Immature natural killer cell (primary cell): ENCODE data around the gene HAGH. TPM values are rescaled to one million over a fixed set of nuclear protein-coding genes. Genes with fewer than 3 reads are reported as not detected.

Experiments used
- DNase-seq, 3 donors: peaks; one replicate each; pipeline ENCODE4 v3.0.0; 2022; ENCODE audit warnings: mixed read lengths in 1 of 3
- H3K27ac Mint-ChIP-seq, 6 donors: one replicate each; pipeline ENCODE4 v1.8.0; 2020; ENCODE audit warnings: mixed read lengths in 6 of 6, mild to moderate bottlenecking in 5 of 6, inconsistent platforms in 4 of 6, moderate library complexity in 3 of 6
- H3K27me3 Mint-ChIP-seq, 3 donors: one replicate each; pipeline ENCODE4 v1.8.0; 2020 to 2021; ENCODE audit warnings: low read depth in 3 of 3, mild to moderate bottlenecking in 3 of 3, mixed read lengths in 3 of 3, moderate library complexity in 3 of 3, inconsistent platforms in 1 of 3
- H3K36me3 Mint-ChIP-seq, 3 donors: one replicate each; pipeline ENCODE4 v1.8.0; 2020; ENCODE audit warnings: mixed read lengths in 3 of 3, inconsistent platforms in 2 of 3, mild to moderate bottlenecking in 2 of 3
- H3K4me1 Mint-ChIP-seq, 2 donors: one replicate each; pipeline ENCODE4 v1.8.0; 2020; ENCODE audit warnings: inconsistent platforms in 2 of 2, mild to moderate bottlenecking in 2 of 2, mixed read lengths in 2 of 2, moderate library complexity in 1 of 2
- H3K4me3 Mint-ChIP-seq, 5 donors: one replicate each; pipeline ENCODE4 v1.8.0; 2020; ENCODE audit warnings: mild to moderate bottlenecking in 5 of 5, mixed read lengths in 5 of 5, inconsistent platforms in 3 of 5, moderate library complexity in 3 of 5
- H3K9me3 Mint-ChIP-seq, 6 donors: one replicate each; pipeline ENCODE4 v1.8.0; 2020; ENCODE audit warnings: mild to moderate bottlenecking in 6 of 6, mixed read lengths in 6 of 6, inconsistent platforms in 4 of 6, moderate library complexity in 3 of 6
- polyA plus RNA-seq, 3 donors: library from polyadenylated mRNA; unstranded; fragments of 300-500 nt; fragmentation: Illumina TruSeq; gene quantifications; one replicate each; pipeline ENCODE4 v1.2.3, GENCODE V29; 2021

The HAGH gene
- polyA plus RNA-seq, 3 donors from 2014 or later, result 53.0 to 54.7 (median 54.3) TPM

GRCh38 chr16:1825381-1825863 is 1.2 kb downstream of the HAGH start:
- Mint-ChIP-seq H3K9me3 (no peaks in the 10 kb centered on the region), H3K36me3 (no peaks in the 10 kb centered on the region), H3K4me1 (peaks cover 34 to 44% of the 10 kb centered on the region in 2 donors), H3K4me3 (peak overlapping the region; percentile 78 to 83 (median 82)), H3K27ac (peak overlapping the region in 5 of 6 donors; percentile 67 to 87 (median 84)), H3K27me3 (peaks cover 8 to 14% (median 11%) of the 10 kb centered on the region in 3 donors)
- no peak for DNase-seq

- Mint-ChIP-seq H3K36me3 (no peaks in the 10 kb centered on the region), H3K4me1 (peaks cover 29 to 35% of the 10 kb centered on the region in 2 donors), H3K4me3 (peak overlapping the region in 3 of 5 donors; percentile 15 to 41 (median 19)), H3K27me3 (peaks cover 8 to 14% (median 11%) of the 10 kb centered on the region in 3 donors), H3K27ac (peak overlapping the region in 1 of 6 donors; percentile 48), H3K9me3 (no peaks in the 10 kb centered on the region)
- DNase-seq, result no peak
These were observed 2.8 kb downstream of the HAGH start for GRCh38 chr16:1823821-1824220.

- Mint-ChIP-seq H3K4me3 (no peak overlapping the region), H3K27ac (no peak overlapping the region), H3K4me1 (peaks cover 27% of the 10 kb centered on the region in 2 donors)
These were observed 3.8 kb downstream of the HAGH start for GRCh38 chr16:1822801-1823200.

GRCh38 chr16:1821861-1822611 is 4.6 kb downstream of the HAGH start:
- no peaks in the 10 kb centered on the region for H3K9me3 Mint-ChIP-seq
- DNase-seq, result no peak
- peaks cover 6 to 7% (median 7%) of the 10 kb centered on the region in 3 donors for H3K27me3 Mint-ChIP-seq
- no peak overlapping the region for H3K4me3 Mint-ChIP-seq
- peaks cover 19 to 20% of the 10 kb centered on the region in 2 donors for H3K4me1 Mint-ChIP-seq
- H3K27ac Mint-ChIP-seq, result peak overlapping the region in 1 of 6 donors; percentile 17
- H3K36me3 Mint-ChIP-seq, result no peaks in the 10 kb centered on the region

More at GRCh38 chr16:1822801-1823200, 3.8 kb downstream of the HAGH start:
- no peaks in the 10 kb centered on the region for H3K36me3 Mint-ChIP-seq
- DNase-seq, result no peak
- peaks cover 8 to 14% (median 11%) of the 10 kb centered on the region in 3 donors for H3K27me3 Mint-ChIP-seq
- H3K9me3 Mint-ChIP-seq, result no peaks in the 10 kb centered on the region

GRCh38 chr16:1820946-1821290 is 5.7 kb downstream of the HAGH start:
- H3K36me3 Mint-ChIP-seq, result no peaks in the 10 kb centered on the region

GRCh38 chr16:1820096-1820945 is 6.3 kb downstream of the HAGH start:
- no peak for DNase-seq
- peaks cover 0 to under 1% (median 0%) of the 10 kb centered on the region in 6 donors for H3K9me3 Mint-ChIP-seq
- H3K36me3 Mint-ChIP-seq, result peaks cover 1 to 2% (median 2%) of the 10 kb centered on the region in 3 donors
- no peak overlapping the region for H3K4me3 Mint-ChIP-seq
- no peak overlapping the region for H3K27ac Mint-ChIP-seq
- H3K27me3 Mint-ChIP-seq, result peaks cover 2 to 4% (median 2%) of the 10 kb centered on the region in 3 donors
- peaks cover 13 to 15% of the 10 kb centered on the region in 2 donors for H3K4me1 Mint-ChIP-seq

More at GRCh38 chr16:1820946-1821290, 5.7 kb downstream of the HAGH start:
- Mint-ChIP-seq H3K4me1 (peaks cover 18% of the 10 kb centered on the region in 2 donors), H3K9me3 (no peaks in the 10 kb centered on the region), H3K4me3 (no peak overlapping the region), H3K27ac (no peak overlapping the region), H3K27me3 (peaks cover 2 to 4% (median 2%) of the 10 kb centered on the region in 3 donors)
- no peak for DNase-seq

- Mint-ChIP-seq H3K27ac (peak overlapping the region in 2 of 6 donors; percentile 40 to 57), H3K4me3 (no peak overlapping the region), H3K4me1 (peaks cover 10 to 16% of the 10 kb centered on the region in 2 donors), H3K27me3 (peaks cover 2 to 3% (median 2%) of the 10 kb centered on the region in 3 donors), H3K9me3 (peaks cover 0 to 3% (median 0%) of the 10 kb centered on the region in 6 donors), H3K36me3 (peaks cover 6 to 8% (median 7%) of the 10 kb centered on the region in 3 donors)
- no peak for DNase-seq
These were observed 7.0 kb downstream of the HAGH start for GRCh38 chr16:1819611-1820010.

GRCh38 chr16:1818873-1819525 is 7.6 kb downstream of the HAGH start:
- Mint-ChIP-seq H3K4me3 (no peak overlapping the region), H3K27me3 (peaks cover 2% of the 10 kb centered on the region in 3 donors), H3K36me3 (peaks cover 6 to 8% (median 7%) of the 10 kb centered on the region in 3 donors), H3K9me3 (peaks cover 0 to 3% (median 0%) of the 10 kb centered on the region in 6 donors), H3K4me1 (peaks cover 4 to 10% of the 10 kb centered on the region in 2 donors), H3K27ac (peak overlapping the region in 3 of 6 donors; percentile 40 to 71 (median 57))
- DNase-seq, result no peak

- Mint-ChIP-seq H3K27ac (no peak overlapping the region), H3K9me3 (peaks cover 0 to 3% (median 0%) of the 10 kb centered on the region in 6 donors), H3K4me3 (no peak overlapping the region), H3K4me1 (peaks cover 0 to 8% of the 10 kb centered on the region in 2 donors), H3K27me3 (peaks cover 0 to 4% (median 2%) of the 10 kb centered on the region in 3 donors), H3K36me3 (peaks cover 7 to 13% (median 8%) of the 10 kb centered on the region in 3 donors)
- no peak for DNase-seq
These were observed 8.3 kb downstream of the HAGH start for GRCh38 chr16:1818204-1818872.

GRCh38 chr16:1817716-1818115 is 8.9 kb downstream of the HAGH start:
- H3K9me3 Mint-ChIP-seq, result peaks cover 0 to 3% (median 0%) of the 10 kb centered on the region in 6 donors
- H3K4me1 Mint-ChIP-seq, result peaks cover 4 to 12% of the 10 kb centered on the region in 2 donors
- H3K27ac Mint-ChIP-seq, result no peak overlapping the region
- DNase-seq, result no peak
- H3K36me3 Mint-ChIP-seq, result peaks cover 7 to 16% (median 8%) of the 10 kb centered on the region in 3 donors
- peaks cover 0 to 4% (median 2%) of the 10 kb centered on the region in 3 donors for H3K27me3 Mint-ChIP-seq
- no peak overlapping the region for H3K4me3 Mint-ChIP-seq

GRCh38 chr16:1817276-1817589 is 9.4 kb downstream of the HAGH start:
- peak overlapping the region in 1 of 6 donors; percentile 1 for H3K27ac Mint-ChIP-seq
- peaks cover 0 to 3% (median 0%) of the 10 kb centered on the region in 6 donors for H3K9me3 Mint-ChIP-seq
- peaks cover 0 to 4% (median 2%) of the 10 kb centered on the region in 3 donors for H3K27me3 Mint-ChIP-seq
- no peak for DNase-seq
- H3K36me3 Mint-ChIP-seq, result peaks cover 7 to 16% (median 8%) of the 10 kb centered on the region in 3 donors
- no peak overlapping the region for H3K4me3 Mint-ChIP-seq
- peaks cover 4 to 12% of the 10 kb centered on the region in 2 donors for H3K4me1 Mint-ChIP-seq

- peaks cover 4 to 12% of the 10 kb centered on the region in 2 donors for H3K4me1 Mint-ChIP-seq
- DNase-seq, result no peak
- peaks cover 0 to 4% (median 2%) of the 10 kb centered on the region in 3 donors for H3K27me3 Mint-ChIP-seq
- H3K27ac Mint-ChIP-seq, result no peak overlapping the region
- H3K4me3 Mint-ChIP-seq, result no peak overlapping the region
- H3K36me3 Mint-ChIP-seq, result peaks cover 7 to 16% (median 8%) of the 10 kb centered on the region in 3 donors
- peaks cover 0 to 3% (median 0%) of the 10 kb centered on the region in 6 donors for H3K9me3 Mint-ChIP-seq
These were observed 10.0 kb downstream of the HAGH start for GRCh38 chr16:1816396-1817275.
